ENCODE measurements around the gene ABCC8.

Gene ABCC8

GRCh38 chr11:17415523-17416104 is 61.0 kb downstream of the ABCC8 start:
- Histone ChIP-seq H3K27ac (ENCODE audit: low read length) (no peak overlapping the region), H3K9me3 (ENCODE audit: control insufficient read depth, insufficient read depth, low read length) (no peaks in the 10 kb centered on the region), H3K4me3 (ENCODE audit: low read length) (no peak overlapping the region), H3K27me3 (ENCODE audit: control insufficient read depth, insufficient read depth, low read length) (no peaks in the 10 kb centered on the region), H3K4me1 (ENCODE audit: control insufficient read depth, insufficient read depth, low read length) (no peaks in the 10 kb centered on the region), H3K36me3 (ENCODE audit: control insufficient read depth, insufficient read depth, low read length) (no peaks in the 10 kb centered on the region)
- no CpG with 5 or more reads among the region's 6 CpGs for WGBS (ENCODE audit: insufficient coverage, insufficient read length)
- DNase-seq (ENCODE audit: low read depth, low spot score): no peak

GRCh38 chr11:17414992-17415391 is 61.7 kb downstream of the ABCC8 start:
- no peak for DNase-seq (ENCODE audit: low read depth, low spot score)
- Histone ChIP-seq H3K27ac (ENCODE audit: low read length) (no peak overlapping the region), H3K4me1 (ENCODE audit: control insufficient read depth, insufficient read depth, low read length) (no peaks in the 10 kb centered on the region), H3K4me3 (ENCODE audit: low read length) (no peak overlapping the region), H3K27me3 (ENCODE audit: control insufficient read depth, insufficient read depth, low read length) (no peaks in the 10 kb centered on the region), H3K9me3 (ENCODE audit: control insufficient read depth, insufficient read depth, low read length) (no peaks in the 10 kb centered on the region), H3K36me3 (ENCODE audit: control insufficient read depth, insufficient read depth, low read length) (no peaks in the 10 kb centered on the region)
- no CpG with 5 or more reads among the region's 5 CpGs for WGBS (ENCODE audit: insufficient coverage, insufficient read length)

- WGBS (ENCODE audit: insufficient coverage, insufficient read length): no CpG with 5 or more reads among the region's 8 CpGs
- H3K4me1 ChIP-seq (ENCODE audit: control insufficient read depth, insufficient read depth, low read length): no peaks in the 10 kb centered on the region
- H3K36me3 ChIP-seq (ENCODE audit: control insufficient read depth, insufficient read depth, low read length): no peaks in the 10 kb centered on the region
- no peak overlapping the region for H3K4me3 ChIP-seq (ENCODE audit: low read length)
- H3K9me3 ChIP-seq (ENCODE audit: control insufficient read depth, insufficient read depth, low read length): no peaks in the 10 kb centered on the region
- no peak for DNase-seq (ENCODE audit: low read depth, low spot score)
- no peaks in the 10 kb centered on the region for H3K27me3 ChIP-seq (ENCODE audit: control insufficient read depth, insufficient read depth, low read length)
- H3K27ac ChIP-seq (ENCODE audit: low read length): no peak overlapping the region
Measured at GRCh38 chr11:17414317-17414737, 62.3 kb downstream of the ABCC8 start.

- H3K27me3 ChIP-seq (ENCODE audit: control insufficient read depth, insufficient read depth, low read length): no peaks in the 10 kb centered on the region
- H3K36me3 ChIP-seq (ENCODE audit: control insufficient read depth, insufficient read depth, low read length): no peaks in the 10 kb centered on the region
- no peak overlapping the region for H3K27ac ChIP-seq (ENCODE audit: low read length)
- DNase-seq (ENCODE audit: low read depth, low spot score): no peak
- H3K4me1 ChIP-seq (ENCODE audit: control insufficient read depth, insufficient read depth, low read length): no peaks in the 10 kb centered on the region
- no peak overlapping the region for H3K4me3 ChIP-seq (ENCODE audit: low read length)
- no peaks in the 10 kb centered on the region for H3K9me3 ChIP-seq (ENCODE audit: control insufficient read depth, insufficient read depth, low read length)
- no CpG with 5 or more reads among the region's 15 CpGs for WGBS (ENCODE audit: insufficient coverage, insufficient read length)
Measured at GRCh38 chr11:17413414-17414316, 63.0 kb downstream of the ABCC8 start.

- Histone ChIP-seq H3K4me1 (ENCODE audit: control insufficient read depth, insufficient read depth, low read length) (no peaks in the 10 kb centered on the region), H3K27me3 (ENCODE audit: control insufficient read depth, insufficient read depth, low read length) (no peaks in the 10 kb centered on the region), H3K27ac (ENCODE audit: low read length) (no peak overlapping the region), H3K9me3 (ENCODE audit: control insufficient read depth, insufficient read depth, low read length) (no peaks in the 10 kb centered on the region), H3K4me3 (ENCODE audit: low read length) (no peak overlapping the region), H3K36me3 (ENCODE audit: control insufficient read depth, insufficient read depth, low read length) (no peaks in the 10 kb centered on the region)
- no CpG with 5 or more reads among the region's 9 CpGs for WGBS (ENCODE audit: insufficient coverage, insufficient read length)
- DNase-seq (ENCODE audit: low read depth, low spot score): no peak
Measured at GRCh38 chr11:17412488-17413180, 64.0 kb downstream of the ABCC8 start.

- Histone ChIP-seq H3K4me3 (ENCODE audit: low read length) (no peak overlapping the region), H3K9me3 (ENCODE audit: control insufficient read depth, insufficient read depth, low read length) (no peaks in the 10 kb centered on the region), H3K4me1 (ENCODE audit: control insufficient read depth, insufficient read depth, low read length) (no peaks in the 10 kb centered on the region), H3K36me3 (ENCODE audit: control insufficient read depth, insufficient read depth, low read length) (no peaks in the 10 kb centered on the region), H3K27me3 (ENCODE audit: control insufficient read depth, insufficient read depth, low read length) (no peaks in the 10 kb centered on the region), H3K27ac (ENCODE audit: low read length) (no peak overlapping the region)
- no peak for DNase-seq (ENCODE audit: low read depth, low spot score)
- WGBS (ENCODE audit: insufficient coverage, insufficient read length): no CpG with 5 or more reads among the region's 6 CpGs
Measured at GRCh38 chr11:17411418-17411817, 65.2 kb downstream of the ABCC8 start.

- H3K27me3 ChIP-seq (ENCODE audit: control insufficient read depth, insufficient read depth, low read length): no peaks in the 10 kb centered on the region
- H3K36me3 ChIP-seq (ENCODE audit: control insufficient read depth, insufficient read depth, low read length): no peaks in the 10 kb centered on the region
- no peak overlapping the region for H3K27ac ChIP-seq (ENCODE audit: low read length)
- H3K4me3 ChIP-seq (ENCODE audit: low read length): no peak overlapping the region
- H3K4me1 ChIP-seq (ENCODE audit: control insufficient read depth, insufficient read depth, low read length): no peaks in the 10 kb centered on the region
- no CpG with 5 or more reads among the region's 11 CpGs for WGBS (ENCODE audit: insufficient coverage, insufficient read length)
- no peaks in the 10 kb centered on the region for H3K9me3 ChIP-seq (ENCODE audit: control insufficient read depth, insufficient read depth, low read length)
- no peak for DNase-seq (ENCODE audit: low read depth, low spot score)
Measured at GRCh38 chr11:17410606-17411379, 65.9 kb downstream of the ABCC8 start.

GRCh38 chr11:17408641-17409040 is 68.0 kb downstream of the ABCC8 start:
- H3K4me3 ChIP-seq (ENCODE audit: low read length): no peak overlapping the region
- no peaks in the 10 kb centered on the region for H3K36me3 ChIP-seq (ENCODE audit: control insufficient read depth, insufficient read depth, low read length)
- H3K27ac ChIP-seq (ENCODE audit: low read length): no peak overlapping the region
- no peak for DNase-seq (ENCODE audit: low read depth, low spot score)
- WGBS (ENCODE audit: insufficient coverage, insufficient read length): no CpG with 5 or more reads among the region's 7 CpGs
- H3K27me3 ChIP-seq (ENCODE audit: control insufficient read depth, insufficient read depth, low read length): no peaks in the 10 kb centered on the region
- H3K4me1 ChIP-seq (ENCODE audit: control insufficient read depth, insufficient read depth, low read length): no peaks in the 10 kb centered on the region
- H3K9me3 ChIP-seq (ENCODE audit: control insufficient read depth, insufficient read depth, low read length): no peaks in the 10 kb centered on the region

- no CpG with 5 or more reads among the region's 2 CpGs for whole genome bisulfite sequencing (ENCODE audit: insufficient coverage, insufficient read length)
- Histone ChIP-seq H3K9me3 (ENCODE audit: control insufficient read depth, insufficient read depth, low read length) (no peaks in the 10 kb centered on the region), H3K36me3 (ENCODE audit: control insufficient read depth, insufficient read depth, low read length) (no peaks in the 10 kb centered on the region), H3K4me3 (ENCODE audit: low read length) (no peak overlapping the region), H3K27ac (ENCODE audit: low read length) (no peak overlapping the region), H3K27me3 (ENCODE audit: control insufficient read depth, insufficient read depth, low read length) (no peaks in the 10 kb centered on the region), H3K4me1 (ENCODE audit: control insufficient read depth, insufficient read depth, low read length) (no peaks in the 10 kb centered on the region)
- DNase-seq (ENCODE audit: low read depth, low spot score): no peak
Measured at GRCh38 chr11:17408026-17408425, 68.6 kb downstream of the ABCC8 start.

GRCh38 chr11:17407575-17407974 is 69.1 kb downstream of the ABCC8 start:
- no peak overlapping the region for H3K4me3 ChIP-seq (ENCODE audit: low read length)
- no CpG with 5 or more reads among the region's 2 CpGs for WGBS (ENCODE audit: insufficient coverage, insufficient read length)
- no peaks in the 10 kb centered on the region for H3K4me1 ChIP-seq (ENCODE audit: control insufficient read depth, insufficient read depth, low read length)
- H3K36me3 ChIP-seq (ENCODE audit: control insufficient read depth, insufficient read depth, low read length): no peaks in the 10 kb centered on the region
- no peak overlapping the region for H3K27ac ChIP-seq (ENCODE audit: low read length)
- no peaks in the 10 kb centered on the region for H3K27me3 ChIP-seq (ENCODE audit: control insufficient read depth, insufficient read depth, low read length)
- no peaks in the 10 kb centered on the region for H3K9me3 ChIP-seq (ENCODE audit: control insufficient read depth, insufficient read depth, low read length)
- no peak for DNase-seq (ENCODE audit: low read depth, low spot score)
